ENCODE results near the gene DBF4. TPM values are rescaled to one million over a fixed set of nuclear protein-coding genes. Genes with fewer than 3 reads are reported as not detected.
"Not testable (repeated sequence)": the region's sequence is repeated elsewhere in the genome, so short reads cannot be mapped to it uniquely, and the experiment has no call there.

Gene DBF4
- total RNA-seq, 1 experiment from 2014 or later = 62.8 TPM

DNA sequence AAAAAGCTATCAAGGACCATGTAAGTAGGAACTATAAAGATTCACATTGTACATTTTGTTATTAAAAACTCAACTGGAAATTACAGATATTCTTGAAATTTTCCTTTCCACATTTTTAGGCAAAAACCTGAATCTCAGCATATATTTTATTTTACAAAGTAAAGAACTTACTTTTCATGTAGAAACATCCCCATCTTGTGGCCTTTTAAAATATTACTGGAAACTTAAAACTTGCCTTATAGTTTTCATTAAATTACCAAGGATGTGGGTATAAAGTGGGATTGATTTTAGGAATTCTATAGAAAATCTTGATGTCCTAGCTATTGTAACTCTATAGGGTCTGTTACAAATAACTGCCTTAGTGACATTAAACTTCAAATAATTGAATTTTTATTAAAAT lies 10.6 kb downstream of the DBF4 start:
- no peak for DNase-seq
- POLR2A ChIA-PET = no interaction called here
- Histone ChIP-seq H3K36me3 (ENCODE audit: control insufficient read depth, insufficient read depth, low read length) (no peaks in the 10 kb centered on the region), H3K4me3 (ENCODE audit: low read depth, low read length) (no peak overlapping the region), H3K9me3 (no peaks in the 10 kb centered on the region), H3K27me3 (replicated peaks; ENCODE audit: control insufficient read depth, insufficient read depth, low read length) (no peaks in the 10 kb centered on the region), H3K4me1 (no peaks in the 10 kb centered on the region)
- peaks cover 52% of the 10 kb centered on the region for H3K36me3 Mint-ChIP-seq (ENCODE audit: insufficient read depth, unreplicated experiment)
- no peak overlapping the region for H3K4me3 Mint-ChIP-seq (ENCODE audit: unreplicated experiment)
- CTCF ChIA-PET = interaction anchor here (0.6 to 1.2 kb wide), 3 partner anchors 9 to 470 kb away, joined by 3 to 6 read pairs (median 3); no protein-coding TSS in a partner anchor
- intact Hi-C loops (cut with micrococcal nuclease; ENCODE audit: unreplicated experiment) = loop anchor here (1.0 to 5.0 kb wide), 5 partner anchors 89 to 380 kb away; partner anchors contain the start of gene RUNDC3B
- no peak overlapping the region for H3K27ac Mint-ChIP-seq (ENCODE audit: unreplicated experiment)
- no peaks in the 10 kb centered on the region for H3K27me3 Mint-ChIP-seq (ENCODE audit: insufficient read depth, unreplicated experiment)
- TF ChIP-seq, protein P1, sequence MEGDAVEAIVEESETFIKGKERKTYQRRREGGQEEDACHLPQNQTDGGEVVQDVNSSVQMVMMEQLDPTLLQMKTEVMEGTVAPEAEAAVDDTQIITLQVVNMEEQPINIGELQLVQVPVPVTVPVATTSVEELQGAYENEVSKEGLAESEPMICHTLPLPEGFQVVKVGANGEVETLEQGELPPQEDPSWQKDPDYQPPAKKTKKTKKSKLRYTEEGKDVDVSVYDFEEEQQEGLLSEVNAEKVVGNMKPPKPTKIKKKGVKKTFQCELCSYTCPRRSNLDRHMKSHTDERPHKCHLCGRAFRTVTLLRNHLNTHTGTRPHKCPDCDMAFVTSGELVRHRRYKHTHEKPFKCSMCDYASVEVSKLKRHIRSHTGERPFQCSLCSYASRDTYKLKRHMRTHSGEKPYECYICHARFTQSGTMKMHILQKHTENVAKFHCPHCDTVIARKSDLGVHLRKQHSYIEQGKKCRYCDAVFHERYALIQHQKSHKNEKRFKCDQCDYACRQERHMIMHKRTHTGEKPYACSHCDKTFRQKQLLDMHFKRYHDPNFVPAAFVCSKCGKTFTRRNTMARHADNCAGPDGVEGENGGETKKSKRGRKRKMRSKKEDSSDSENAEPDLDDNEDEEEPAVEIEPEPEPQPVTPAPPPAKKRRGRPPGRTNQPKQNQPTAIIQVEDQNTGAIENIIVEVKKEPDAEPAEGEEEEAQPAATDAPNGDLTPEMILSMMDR (IDR thresholded peaks at IDR 0.05; ENCODE audit: insufficient read depth in 1 of 2, low read depth in 1 of 2, low read length in 1 of 2, severe bottlenecking in 1 of 2, unreplicated experiment in 1 of 2) = peak; percentile 33 to 55
- H3K9me3 Mint-ChIP-seq (ENCODE audit: unreplicated experiment) = no peaks in the 10 kb centered on the region
- no TSS peak for BruUV-seq (replicated peaks)
- H3K4me1 Mint-ChIP-seq (ENCODE audit: low read depth, unreplicated experiment) = peaks cover 6% of the 10 kb centered on the region

DNA sequence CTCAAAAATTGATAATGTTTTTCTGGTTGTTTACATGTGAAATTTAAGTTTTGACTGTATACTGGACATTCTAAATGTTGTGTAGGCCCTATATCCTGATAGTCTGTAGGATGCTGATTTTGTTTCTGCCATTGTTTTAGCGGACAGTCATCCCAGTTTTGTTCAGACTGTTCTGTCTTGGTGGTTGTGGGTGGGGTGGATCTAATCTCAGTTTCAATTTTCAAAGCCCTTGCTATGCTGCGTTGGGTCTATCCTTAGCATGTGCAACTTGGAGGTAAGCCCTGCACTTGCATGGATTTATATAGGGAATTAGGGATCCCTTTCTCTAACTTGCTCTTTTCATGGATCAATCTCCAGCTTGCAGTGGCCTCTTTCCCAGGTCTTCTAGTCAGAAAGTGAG lies 19.1 kb downstream of the DBF4 start:
- Mint-ChIP-seq H3K27ac (ENCODE audit: unreplicated experiment) (no peak overlapping the region), H3K4me3 (ENCODE audit: unreplicated experiment) (no peak overlapping the region), H3K4me1 (ENCODE audit: low read depth, unreplicated experiment) (peaks cover 7% of the 10 kb centered on the region), H3K9me3 (ENCODE audit: unreplicated experiment) (no peaks in the 10 kb centered on the region), H3K36me3 (ENCODE audit: insufficient read depth, unreplicated experiment) (peaks cover 68% of the 10 kb centered on the region), H3K27me3 (ENCODE audit: insufficient read depth, unreplicated experiment) (no peaks in the 10 kb centered on the region)
- no peaks in the 10 kb centered on the region for H3K9me3 ChIP-seq
- no peak for DNase-seq
- intact Hi-C loops (cut with micrococcal nuclease; ENCODE audit: unreplicated experiment) = no loop called here
- no peak overlapping the region for H3K4me3 ChIP-seq (ENCODE audit: low read depth, low read length)
- no peaks in the 10 kb centered on the region for H3K27me3 ChIP-seq (replicated peaks; ENCODE audit: control insufficient read depth, insufficient read depth, low read length)
- ChIA-PET POLR2A (no interaction called here), CTCF (no interaction called here)
- H3K36me3 ChIP-seq (ENCODE audit: control insufficient read depth, insufficient read depth, low read length) = no peaks in the 10 kb centered on the region
- TF ChIP-seq, protein P1 (IDR thresholded peaks at IDR 0.05; ENCODE audit: insufficient read depth in 1 of 2, low read depth in 1 of 2, low read length in 1 of 2, severe bottlenecking in 1 of 2, unreplicated experiment in 1 of 2) = no peak
- no peaks in the 10 kb centered on the region for H3K4me1 ChIP-seq
- BruUV-seq (replicated peaks) = no TSS peak

DNA sequence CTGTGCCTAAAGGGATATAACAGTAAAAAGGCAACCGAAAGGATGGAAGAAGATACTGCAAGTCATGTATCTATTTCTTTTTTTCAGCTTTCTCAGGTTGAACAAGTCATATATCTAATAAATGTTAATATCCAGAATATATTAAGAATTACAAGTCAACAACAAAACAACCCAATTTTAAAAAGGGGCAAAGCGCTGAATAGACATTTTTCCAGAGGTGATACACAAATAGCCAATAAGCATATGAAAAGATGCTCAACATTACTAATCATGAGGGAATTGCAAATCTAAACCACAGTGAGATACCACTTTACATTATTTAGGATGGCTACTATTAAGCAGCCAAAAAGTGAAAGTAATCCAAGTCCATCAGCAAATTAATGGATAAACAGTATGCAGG lies 23.0 kb downstream of the DBF4 start:
- H3K4me3 Mint-ChIP-seq (ENCODE audit: unreplicated experiment) = no peak overlapping the region
- TF ChIP-seq, protein P1 (IDR thresholded peaks at IDR 0.05; ENCODE audit: insufficient read depth in 1 of 2, low read depth in 1 of 2, low read length in 1 of 2, severe bottlenecking in 1 of 2, unreplicated experiment in 1 of 2) = no peak
- no peaks in the 10 kb centered on the region for H3K36me3 ChIP-seq (ENCODE audit: control insufficient read depth, insufficient read depth, low read length)
- no peak overlapping the region for H3K4me3 ChIP-seq (ENCODE audit: low read depth, low read length)
- no peaks in the 10 kb centered on the region for H3K27me3 Mint-ChIP-seq (ENCODE audit: insufficient read depth, unreplicated experiment)
- CTCF ChIA-PET = no interaction called here
- no peak for DNase-seq
- POLR2A ChIA-PET = no interaction called here
- no peaks in the 10 kb centered on the region for H3K4me1 ChIP-seq
- no peaks in the 10 kb centered on the region for H3K9me3 ChIP-seq
- H3K36me3 Mint-ChIP-seq (ENCODE audit: insufficient read depth, unreplicated experiment) = peaks cover 79% of the 10 kb centered on the region
- no peaks in the 10 kb centered on the region for H3K9me3 Mint-ChIP-seq (ENCODE audit: unreplicated experiment)
- no peaks in the 10 kb centered on the region for H3K4me1 Mint-ChIP-seq (ENCODE audit: low read depth, unreplicated experiment)
- no peak overlapping the region for H3K27ac Mint-ChIP-seq (ENCODE audit: unreplicated experiment)
- no peaks in the 10 kb centered on the region for H3K27me3 ChIP-seq (replicated peaks; ENCODE audit: control insufficient read depth, insufficient read depth, low read length)
- BruUV-seq (replicated peaks) = no TSS peak
- intact Hi-C loops (cut with micrococcal nuclease; ENCODE audit: unreplicated experiment) = no loop called here

DNA sequence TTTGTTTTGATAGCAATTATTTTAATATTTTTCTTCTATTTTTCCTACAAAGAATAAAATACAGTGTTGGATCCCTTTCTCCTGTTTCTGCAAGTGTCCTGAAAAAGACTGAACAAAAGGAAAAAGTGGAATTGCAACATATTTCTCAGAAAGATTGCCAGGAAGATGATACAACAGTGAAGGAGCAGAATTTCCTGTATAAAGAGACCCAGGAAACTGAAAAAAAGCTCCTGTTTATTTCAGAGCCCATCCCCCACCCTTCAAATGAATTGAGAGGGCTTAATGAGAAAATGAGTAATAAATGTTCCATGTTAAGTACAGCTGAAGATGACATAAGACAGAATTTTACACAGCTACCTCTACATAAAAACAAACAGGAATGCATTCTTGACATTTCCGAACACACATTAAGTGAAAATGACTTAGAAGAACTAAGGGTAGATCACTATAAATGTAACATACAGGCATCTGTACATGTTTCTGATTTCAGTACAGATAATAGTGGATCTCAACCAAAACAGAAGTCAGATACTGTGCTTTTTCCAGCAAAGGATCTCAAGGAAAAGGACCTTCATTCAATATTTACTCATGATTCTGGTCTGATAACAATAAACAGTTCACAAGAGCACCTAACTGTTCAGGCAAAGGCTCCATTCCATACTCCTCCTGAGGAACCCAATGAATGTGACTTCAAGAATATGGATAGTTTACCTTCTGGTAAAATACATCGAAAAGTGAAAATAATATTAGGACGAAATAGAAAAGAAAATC lies 31.0 kb downstream of the DBF4 start:
- H3K4me1 ChIP-seq = peaks cover 19% of the 10 kb centered on the region
- H3K4me3 Mint-ChIP-seq (ENCODE audit: unreplicated experiment); H3K4me3 ChIP-seq (ENCODE audit: low read depth, low read length); DNase-seq; H3K27ac Mint-ChIP-seq (ENCODE audit: unreplicated experiment); H3K36me3 ChIP-seq (ENCODE audit: control insufficient read depth, insufficient read depth, low read length); H3K9me3 ChIP-seq; H3K4me1 Mint-ChIP-seq (ENCODE audit: low read depth, unreplicated experiment); H3K9me3 Mint-ChIP-seq (ENCODE audit: unreplicated experiment); H3K27me3 ChIP-seq (replicated peaks; ENCODE audit: control insufficient read depth, insufficient read depth, low read length); H3K27me3 Mint-ChIP-seq (ENCODE audit: insufficient read depth, unreplicated experiment); POLR2A ChIA-PET; CTCF ChIA-PET: not testable (repeated sequence)
- peaks cover 40% of the 10 kb centered on the region for H3K36me3 Mint-ChIP-seq (ENCODE audit: insufficient read depth, unreplicated experiment)
- intact Hi-C loops (cut with micrococcal nuclease; ENCODE audit: unreplicated experiment) = loop anchor here (2.0 to 5.0 kb wide), 2 partner anchors 27 to 205 kb away; partner anchors contain the start of gene ADAM22
- TSS peak; percentile 16 for BruUV-seq (replicated peaks)

DNA sequence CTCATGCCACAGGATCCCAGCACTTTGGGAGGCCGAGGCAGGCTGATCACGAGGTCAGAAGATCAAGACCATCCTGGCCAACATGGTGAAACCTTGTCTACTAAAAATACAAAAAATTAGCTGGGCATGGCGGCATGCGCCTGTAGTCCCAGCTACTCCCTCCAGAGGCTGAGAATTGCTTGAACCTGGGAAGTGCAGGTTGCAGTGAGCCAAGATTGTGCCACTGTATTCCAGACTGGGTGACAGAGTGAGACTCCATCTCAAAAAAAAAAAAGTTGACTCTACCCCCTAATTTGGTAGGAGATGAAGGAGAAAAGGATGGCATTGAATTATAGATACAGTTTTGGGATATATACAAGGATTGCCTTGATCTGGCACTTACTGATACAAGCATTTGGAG lies 32.5 kb downstream of the DBF4 start:
- POLR2A ChIA-PET = interaction anchor here (0.6 kb wide), 1 partner anchor 389 kb away, joined by 3 read pairs; no protein-coding TSS in a partner anchor
- peaks cover 32% of the 10 kb centered on the region for H3K36me3 Mint-ChIP-seq (ENCODE audit: insufficient read depth, unreplicated experiment)
- H3K9me3 ChIP-seq; H3K4me3 Mint-ChIP-seq (ENCODE audit: unreplicated experiment); H3K27ac Mint-ChIP-seq (ENCODE audit: unreplicated experiment); H3K27me3 Mint-ChIP-seq (ENCODE audit: insufficient read depth, unreplicated experiment); H3K36me3 ChIP-seq (ENCODE audit: control insufficient read depth, insufficient read depth, low read length); H3K9me3 Mint-ChIP-seq (ENCODE audit: unreplicated experiment); DNase-seq; BruUV-seq (replicated peaks); CTCF ChIA-PET; H3K4me3 ChIP-seq (ENCODE audit: low read depth, low read length); H3K4me1 Mint-ChIP-seq (ENCODE audit: low read depth, unreplicated experiment); H3K27me3 ChIP-seq (replicated peaks; ENCODE audit: control insufficient read depth, insufficient read depth, low read length): not testable (repeated sequence)
- intact Hi-C loops (cut with micrococcal nuclease; ENCODE audit: unreplicated experiment) = loop anchor here (5.0 kb wide), 1 partner anchor 203 kb away; no protein-coding TSS in a partner anchor
- peaks cover 19% of the 10 kb centered on the region for H3K4me1 ChIP-seq

Measured in Caco-2 (cell line).